ENCODE results near the gene TBC1D8.

- TF ChIP-seq CTCF (IDR thresholded peaks at IDR 0.05; ENCODE audit: low read depth, low read length, poor library complexity, severe bottlenecking): no peak
- TF ChIP-seq EZH2phosphoT487 (IDR thresholded peaks at IDR 0.05; ENCODE audit: borderline replicate concordance, low read length): no peak
Observed at GRCh38 chr2:101159526-101159925, 8.3 kb upstream of the TBC1D8 start.

All from DOHH2 (cell line).